ENCODE data around the gene KLK7.

DNA sequence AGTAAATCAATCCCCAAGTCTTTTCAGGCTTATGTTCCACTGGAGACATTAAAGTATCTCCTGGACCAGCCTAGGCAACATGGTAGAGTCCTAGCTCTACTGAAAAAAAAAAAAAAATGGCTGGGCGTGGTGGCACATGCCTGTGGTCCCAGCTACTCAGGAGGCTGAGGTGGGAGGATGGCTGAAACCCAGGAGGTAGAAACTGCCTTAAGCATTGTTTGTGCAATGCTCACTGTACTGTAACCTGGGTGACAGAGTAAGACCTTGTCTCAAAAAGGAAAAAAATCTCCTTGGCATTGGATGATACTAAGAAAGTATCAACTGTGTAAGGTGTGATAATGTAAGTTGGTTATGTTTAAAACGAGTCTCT lies 8.9 kb upstream of the KLK7 start:
- TF ChIP-seq, protein P1, sequence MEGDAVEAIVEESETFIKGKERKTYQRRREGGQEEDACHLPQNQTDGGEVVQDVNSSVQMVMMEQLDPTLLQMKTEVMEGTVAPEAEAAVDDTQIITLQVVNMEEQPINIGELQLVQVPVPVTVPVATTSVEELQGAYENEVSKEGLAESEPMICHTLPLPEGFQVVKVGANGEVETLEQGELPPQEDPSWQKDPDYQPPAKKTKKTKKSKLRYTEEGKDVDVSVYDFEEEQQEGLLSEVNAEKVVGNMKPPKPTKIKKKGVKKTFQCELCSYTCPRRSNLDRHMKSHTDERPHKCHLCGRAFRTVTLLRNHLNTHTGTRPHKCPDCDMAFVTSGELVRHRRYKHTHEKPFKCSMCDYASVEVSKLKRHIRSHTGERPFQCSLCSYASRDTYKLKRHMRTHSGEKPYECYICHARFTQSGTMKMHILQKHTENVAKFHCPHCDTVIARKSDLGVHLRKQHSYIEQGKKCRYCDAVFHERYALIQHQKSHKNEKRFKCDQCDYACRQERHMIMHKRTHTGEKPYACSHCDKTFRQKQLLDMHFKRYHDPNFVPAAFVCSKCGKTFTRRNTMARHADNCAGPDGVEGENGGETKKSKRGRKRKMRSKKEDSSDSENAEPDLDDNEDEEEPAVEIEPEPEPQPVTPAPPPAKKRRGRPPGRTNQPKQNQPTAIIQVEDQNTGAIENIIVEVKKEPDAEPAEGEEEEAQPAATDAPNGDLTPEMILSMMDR (IDR thresholded peaks at IDR 0.05), result no peak
- TF ChIP-seq EP300 (IDR thresholded peaks at IDR 0.05) (no peak), POLR2A (IDR thresholded peaks at IDR 0.05) (no peak), POLR2AphosphoS5 (IDR thresholded peaks at IDR 0.05) (no peak)
